Measurements from ENCODE around the gene ADAMTSL2. TPM values are rescaled to one million over a fixed set of nuclear protein-coding genes. Genes with fewer than 3 reads are reported as not detected.

ADAMTSL2 gene
- total RNA-seq, 2 donors from 2014 or later = 0.18 to 0.93 TPM

DNA sequence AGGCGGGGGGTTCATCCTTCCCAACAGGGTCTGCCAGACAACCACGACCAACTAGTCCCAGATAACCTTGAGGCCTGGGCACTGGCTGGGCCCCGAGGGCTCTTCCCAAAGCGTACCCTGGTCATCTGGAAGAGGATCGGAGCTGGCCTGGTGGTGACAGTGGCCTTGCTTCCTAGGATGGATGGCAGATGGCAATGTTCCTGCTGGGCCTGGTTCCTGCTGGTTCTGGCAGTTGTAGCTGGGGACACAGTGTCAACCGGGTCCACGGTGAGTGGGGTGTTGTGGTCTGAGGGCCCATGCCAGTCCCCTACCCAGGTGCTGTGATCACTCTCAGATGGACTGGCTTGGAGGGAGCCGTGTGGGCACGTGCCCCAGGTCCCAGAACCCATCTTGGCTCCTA lies 2.0 kb downstream of the ADAMTSL2 start:
- H3K4me3 Mint-ChIP-seq = no peak overlapping the region
- no peak for DNase-seq
- no peak overlapping the region for H3K27ac Mint-ChIP-seq
- H3K9me3 ChIP-seq (ENCODE audit: control insufficient read depth, low read length) = no peaks in the 10 kb centered on the region
- no peaks in the 10 kb centered on the region for H3K4me1 ChIP-seq (ENCODE audit: control insufficient read depth, insufficient read depth, low read length)
- H3K4me3 ChIP-seq (ENCODE audit: low read length) = no peak overlapping the region
- no peak overlapping the region for H3K9ac ChIP-seq (ENCODE audit: extremely low read depth, low read length, poor library complexity, severe bottlenecking)
- peaks cover 11% of the 10 kb centered on the region for H3K27me3 ChIP-seq (ENCODE audit: control insufficient read depth, insufficient read depth, low read length, poor library complexity, severe bottlenecking)
- H3K27ac ChIP-seq (ENCODE audit: low read depth, low read length) = no peak overlapping the region
- H3K9me3 Mint-ChIP-seq = no peaks in the 10 kb centered on the region
- no peaks in the 10 kb centered on the region for H3K36me3 Mint-ChIP-seq (ENCODE audit: low read depth)
- WGBS, 2 experiments (ENCODE audit: insufficient coverage in 1 of 2, insufficient read length in 1 of 2) = 93 to 100% methylated on average over 9 of the region's 9 CpGs
- TF ChIP-seq, protein P1, sequence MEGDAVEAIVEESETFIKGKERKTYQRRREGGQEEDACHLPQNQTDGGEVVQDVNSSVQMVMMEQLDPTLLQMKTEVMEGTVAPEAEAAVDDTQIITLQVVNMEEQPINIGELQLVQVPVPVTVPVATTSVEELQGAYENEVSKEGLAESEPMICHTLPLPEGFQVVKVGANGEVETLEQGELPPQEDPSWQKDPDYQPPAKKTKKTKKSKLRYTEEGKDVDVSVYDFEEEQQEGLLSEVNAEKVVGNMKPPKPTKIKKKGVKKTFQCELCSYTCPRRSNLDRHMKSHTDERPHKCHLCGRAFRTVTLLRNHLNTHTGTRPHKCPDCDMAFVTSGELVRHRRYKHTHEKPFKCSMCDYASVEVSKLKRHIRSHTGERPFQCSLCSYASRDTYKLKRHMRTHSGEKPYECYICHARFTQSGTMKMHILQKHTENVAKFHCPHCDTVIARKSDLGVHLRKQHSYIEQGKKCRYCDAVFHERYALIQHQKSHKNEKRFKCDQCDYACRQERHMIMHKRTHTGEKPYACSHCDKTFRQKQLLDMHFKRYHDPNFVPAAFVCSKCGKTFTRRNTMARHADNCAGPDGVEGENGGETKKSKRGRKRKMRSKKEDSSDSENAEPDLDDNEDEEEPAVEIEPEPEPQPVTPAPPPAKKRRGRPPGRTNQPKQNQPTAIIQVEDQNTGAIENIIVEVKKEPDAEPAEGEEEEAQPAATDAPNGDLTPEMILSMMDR (conservative IDR thresholded peaks at IDR 0.05) = no peak
- H3K27me3 Mint-ChIP-seq (ENCODE audit: insufficient read depth) = peaks cover 14% of the 10 kb centered on the region
- peaks cover 4% of the 10 kb centered on the region for H3K4me1 Mint-ChIP-seq
- no peaks in the 10 kb centered on the region for H3K36me3 ChIP-seq (ENCODE audit: control insufficient read depth, insufficient read depth, low read length)

DNA sequence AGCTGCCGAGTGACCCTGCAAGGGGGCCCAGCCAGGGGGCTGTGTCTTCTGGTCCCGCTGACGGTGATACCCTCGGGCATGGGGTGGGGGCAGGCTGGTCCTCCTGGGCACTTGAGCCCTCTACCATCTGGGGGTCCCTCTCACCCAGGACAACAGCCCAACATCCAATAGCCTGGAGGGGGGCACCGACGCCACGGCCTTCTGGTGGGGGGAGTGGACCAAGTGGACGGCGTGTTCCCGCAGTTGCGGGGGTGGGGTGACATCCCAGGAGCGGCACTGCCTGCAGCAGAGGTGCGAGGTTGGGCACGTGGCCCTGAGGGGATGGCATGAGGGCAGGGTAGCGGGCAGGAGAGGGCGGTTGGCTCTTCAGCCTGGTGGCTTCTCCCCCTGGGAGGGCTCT lies 2.8 kb downstream of the ADAMTSL2 start:
- no peak overlapping the region for H3K27ac ChIP-seq (ENCODE audit: low read depth, low read length)
- Mint-ChIP-seq H3K27ac (no peak overlapping the region), H3K9me3 (no peaks in the 10 kb centered on the region), H3K4me1 (peaks cover 4% of the 10 kb centered on the region), H3K27me3 (ENCODE audit: insufficient read depth) (peaks cover 14% of the 10 kb centered on the region), H3K36me3 (ENCODE audit: low read depth) (no peaks in the 10 kb centered on the region), H3K4me3 (no peak overlapping the region)
- no peaks in the 10 kb centered on the region for H3K4me1 ChIP-seq (ENCODE audit: control insufficient read depth, insufficient read depth, low read length)
- no peaks in the 10 kb centered on the region for H3K36me3 ChIP-seq (ENCODE audit: control insufficient read depth, insufficient read depth, low read length)
- DNase-seq = no peak
- 95% methylated on average over 4 to 16 of the region's 16 CpGs for WGBS, 2 experiments (ENCODE audit: insufficient coverage in 1 of 2, insufficient read length in 1 of 2)
- H3K4me3 ChIP-seq (ENCODE audit: low read length) = no peak overlapping the region
- H3K9ac ChIP-seq (ENCODE audit: extremely low read depth, low read length, poor library complexity, severe bottlenecking) = no peak overlapping the region
- no peaks in the 10 kb centered on the region for H3K9me3 ChIP-seq (ENCODE audit: control insufficient read depth, low read length)
- H3K27me3 ChIP-seq (ENCODE audit: control insufficient read depth, insufficient read depth, low read length, poor library complexity, severe bottlenecking) = peaks cover 11% of the 10 kb centered on the region
- TF ChIP-seq, protein P1 (conservative IDR thresholded peaks at IDR 0.05) = no peak

DNA sequence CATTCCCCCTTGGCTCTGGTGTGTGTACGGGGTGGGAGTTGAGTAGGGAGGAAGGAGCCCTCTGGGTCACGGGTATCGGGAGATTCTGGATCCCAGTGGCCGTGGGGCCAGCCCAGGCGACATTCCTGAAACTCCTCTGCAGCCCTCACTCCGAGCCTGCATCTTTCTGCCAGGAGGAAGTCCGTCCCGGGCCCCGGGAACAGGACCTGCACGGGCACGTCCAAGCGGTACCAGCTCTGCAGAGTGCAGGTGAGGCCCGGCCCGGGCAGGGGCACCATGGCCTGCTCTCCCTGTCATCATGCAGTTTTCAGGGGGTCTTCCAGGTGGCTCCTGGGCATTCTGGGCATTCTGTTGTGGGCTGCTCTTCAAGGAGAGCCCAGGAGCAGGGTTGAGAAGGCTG lies 3.7 kb downstream of the ADAMTSL2 start:
- no peaks in the 10 kb centered on the region for H3K36me3 ChIP-seq (ENCODE audit: control insufficient read depth, insufficient read depth, low read length)
- H3K9me3 Mint-ChIP-seq = no peaks in the 10 kb centered on the region
- H3K4me3 ChIP-seq (ENCODE audit: low read length) = no peak overlapping the region
- TF ChIP-seq, protein P1 (conservative IDR thresholded peaks at IDR 0.05) = no peak
- no peaks in the 10 kb centered on the region for H3K9me3 ChIP-seq (ENCODE audit: control insufficient read depth, low read length)
- H3K4me1 ChIP-seq (ENCODE audit: control insufficient read depth, insufficient read depth, low read length) = no peaks in the 10 kb centered on the region
- no peak overlapping the region for H3K27ac Mint-ChIP-seq
- H3K27ac ChIP-seq (ENCODE audit: low read depth, low read length) = no peak overlapping the region
- WGBS, 2 experiments (ENCODE audit: insufficient coverage in 1 of 2, insufficient read length in 1 of 2) = 92 to 95% methylated on average over 12 to 14 of the region's 14 CpGs
- no peaks in the 10 kb centered on the region for H3K36me3 Mint-ChIP-seq (ENCODE audit: low read depth)
- no peak for DNase-seq
- H3K27me3 ChIP-seq (ENCODE audit: control insufficient read depth, insufficient read depth, low read length, poor library complexity, severe bottlenecking) = peaks cover 11% of the 10 kb centered on the region
- H3K27me3 Mint-ChIP-seq (ENCODE audit: insufficient read depth) = peaks cover 13% of the 10 kb centered on the region
- peaks cover 4% of the 10 kb centered on the region for H3K4me1 Mint-ChIP-seq
- H3K9ac ChIP-seq (ENCODE audit: extremely low read depth, low read length, poor library complexity, severe bottlenecking) = no peak overlapping the region
- no peak overlapping the region for H3K4me3 Mint-ChIP-seq

All from endodermal cell (in vitro differentiated cells).